ENCODE data around the gene KATNA1.

The KATNA1 gene

DNA sequence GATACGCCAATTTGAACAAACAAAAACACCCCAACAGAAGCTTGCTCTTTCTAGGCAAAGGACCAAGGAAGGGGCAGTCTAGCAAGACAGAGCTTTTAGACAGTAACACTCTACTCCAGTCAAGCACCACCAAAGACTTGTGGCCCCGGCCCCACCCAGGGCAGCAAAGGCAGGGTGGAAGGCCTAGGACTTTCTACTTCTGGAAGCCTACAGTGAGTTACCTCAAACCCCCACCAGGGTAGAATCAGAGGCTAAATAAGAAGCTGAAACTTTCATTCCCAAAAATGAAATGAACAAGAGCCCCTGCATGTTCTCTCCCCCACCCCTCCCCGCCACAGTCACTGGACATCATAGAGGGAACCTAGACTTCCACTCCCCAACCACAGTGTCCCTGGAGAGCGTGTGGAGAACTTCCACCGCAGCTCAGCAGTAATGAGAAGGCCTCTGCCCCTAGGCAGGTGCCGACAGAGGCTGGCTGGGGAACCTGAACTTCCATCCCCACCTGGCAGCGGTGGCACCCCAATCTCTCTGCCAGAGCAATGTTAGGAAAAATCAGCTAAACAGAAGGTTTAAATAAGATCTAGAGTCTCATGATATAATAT is 40.0 kb downstream of the KATNA1 start:
- no peak for DNase-seq

DNA sequence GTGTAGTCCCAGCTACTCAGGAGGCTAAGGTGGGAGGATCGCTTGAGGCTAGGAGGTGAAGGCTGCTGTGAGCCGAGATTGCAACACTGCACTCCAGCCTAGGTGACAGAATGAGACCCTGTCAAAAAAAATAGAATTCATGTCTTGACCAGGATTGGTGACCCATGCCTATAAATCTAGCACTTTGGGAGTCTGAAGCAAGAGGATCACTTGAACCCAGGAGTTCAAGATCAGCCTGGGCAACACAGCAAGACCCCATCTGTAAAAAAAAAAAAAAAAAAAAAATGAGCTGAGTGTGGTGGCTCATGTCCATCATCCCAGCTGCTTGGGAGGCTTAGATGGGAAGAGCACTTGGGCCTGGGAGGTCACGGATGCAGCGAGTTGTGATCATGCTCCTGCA is 48.0 kb downstream of the KATNA1 start:
- no peak for DNase-seq

DNA sequence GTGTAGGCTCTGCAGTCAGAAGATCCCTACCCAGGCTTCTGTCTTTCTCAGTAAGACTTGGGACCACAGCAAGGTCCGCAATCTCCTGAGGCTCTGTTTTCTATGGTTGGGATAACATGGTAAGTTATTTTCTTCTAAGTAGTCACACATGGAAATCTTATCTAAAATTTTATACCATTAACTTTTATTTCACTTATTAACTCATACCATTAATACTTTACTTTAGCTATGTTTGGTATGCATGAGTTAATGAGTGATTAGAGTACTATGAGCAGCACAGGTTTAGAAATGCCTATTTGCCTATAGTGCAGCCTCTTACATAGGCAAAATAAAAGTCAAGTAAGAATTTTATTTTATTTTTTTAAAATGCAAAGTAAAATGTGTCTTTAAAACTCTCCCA is 55.1 kb downstream of the KATNA1 start:
- DNase-seq, result no peak

DNA sequence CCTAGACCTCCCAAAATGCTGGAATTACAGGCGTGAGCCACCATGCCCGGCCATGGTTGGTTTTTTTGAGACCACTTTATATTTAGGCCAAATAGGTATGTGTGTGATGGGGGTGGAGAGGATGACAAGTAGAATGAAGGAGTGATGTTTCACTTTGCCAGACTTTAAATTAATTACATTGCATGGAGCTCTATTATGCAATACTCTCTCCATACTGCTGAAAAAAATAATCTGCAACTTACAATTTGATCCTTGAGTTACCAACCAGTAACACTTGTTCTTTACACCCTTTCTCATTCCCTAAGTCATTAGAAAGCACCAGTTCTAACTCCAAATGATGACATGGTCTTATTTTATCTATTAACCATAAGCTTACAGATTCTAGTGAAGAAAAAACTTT is 55.5 kb downstream of the KATNA1 start:
- DNase-seq, result no peak

DNA sequence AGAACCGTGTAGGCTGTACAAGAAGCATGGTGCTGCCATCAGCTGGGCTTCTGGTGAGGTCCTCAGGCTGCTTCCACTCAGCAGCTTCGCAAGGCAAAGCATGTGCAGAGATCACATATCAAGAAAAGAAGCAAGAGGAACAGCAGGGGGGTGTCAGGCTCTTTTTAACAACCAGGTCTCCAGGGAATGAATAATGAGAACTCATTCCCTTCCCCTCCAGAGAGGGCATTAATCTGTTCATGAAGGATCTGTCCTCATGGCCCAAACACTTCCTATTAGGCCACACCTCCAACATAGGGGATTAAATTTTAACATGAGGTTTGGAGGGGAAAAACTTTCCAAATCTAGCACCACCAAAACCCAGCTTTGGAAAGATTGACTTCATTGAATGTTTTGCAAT is 62.4 kb downstream of the KATNA1 start:
- DNase-seq, result no peak

DNA sequence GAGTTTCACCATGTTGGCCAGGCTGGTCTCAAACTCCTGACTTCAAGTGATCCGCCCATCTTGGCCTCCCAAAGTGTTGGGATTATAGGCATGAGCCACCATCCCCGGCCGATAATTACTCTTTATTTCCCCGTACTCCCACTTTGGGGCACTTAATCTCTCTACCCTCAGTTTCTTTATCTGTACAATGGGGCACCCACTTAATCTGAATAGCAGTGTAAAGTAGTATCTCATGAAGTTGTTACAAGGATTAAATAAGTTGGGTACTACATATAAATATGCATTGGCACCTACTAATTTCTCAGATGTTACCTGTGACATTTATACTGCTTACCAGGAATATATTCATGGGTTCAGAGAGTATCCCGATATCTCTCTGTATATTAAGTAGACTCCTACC is 67.2 kb downstream of the KATNA1 start:
- no peak for DNase-seq

DNA sequence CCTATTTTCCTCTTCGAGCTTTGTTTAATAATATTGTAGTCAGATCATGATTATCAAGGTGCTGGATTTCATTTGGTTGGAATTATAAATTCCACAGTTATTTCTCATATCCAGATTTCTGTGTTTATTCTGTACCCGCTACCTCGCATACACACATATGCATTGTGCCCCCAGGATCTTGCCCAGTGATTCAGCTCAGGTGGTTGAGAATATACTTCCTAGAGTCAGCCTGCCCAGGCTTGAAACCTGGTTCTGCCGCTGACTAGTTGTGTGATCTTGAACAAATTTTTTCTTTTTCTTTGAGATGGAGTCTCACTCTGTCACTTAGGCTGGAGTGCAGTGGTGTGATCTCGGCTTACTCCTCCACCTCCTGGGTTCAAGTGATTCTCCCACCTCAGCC is 67.6 kb downstream of the KATNA1 start:
- DNase-seq, result no peak

DNA sequence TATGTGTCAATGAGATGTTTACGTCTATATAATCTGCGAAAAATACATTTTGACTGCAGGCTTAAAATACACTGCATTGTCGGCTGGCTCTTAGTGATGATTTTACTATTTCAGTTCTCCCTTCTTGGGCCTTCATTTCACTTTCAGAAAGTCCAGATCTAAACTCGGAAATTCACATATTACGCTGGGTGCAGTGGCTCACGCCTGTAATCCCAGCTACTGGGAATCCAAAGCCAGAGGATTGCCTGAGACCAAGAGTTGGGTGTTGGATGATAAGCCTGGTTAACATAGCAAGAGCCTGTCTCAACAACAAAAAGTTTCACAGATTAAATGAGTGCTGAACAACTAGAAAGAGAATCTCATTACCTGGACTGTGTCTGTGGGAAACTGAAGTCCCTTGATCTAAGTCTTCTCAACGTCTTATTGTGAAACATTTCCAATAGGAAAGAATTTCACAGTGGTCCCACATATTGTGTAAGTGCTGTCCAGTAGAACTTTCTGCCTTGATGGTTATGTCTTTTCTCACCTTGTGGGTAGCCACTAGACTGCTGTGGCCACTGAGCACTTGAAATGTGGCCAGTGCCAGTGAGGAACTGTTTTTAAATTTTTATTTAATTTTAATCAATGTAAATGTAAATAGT is 80.4 kb downstream of the KATNA1 start:
- DNase-seq, result peak; percentile 17

DNA sequence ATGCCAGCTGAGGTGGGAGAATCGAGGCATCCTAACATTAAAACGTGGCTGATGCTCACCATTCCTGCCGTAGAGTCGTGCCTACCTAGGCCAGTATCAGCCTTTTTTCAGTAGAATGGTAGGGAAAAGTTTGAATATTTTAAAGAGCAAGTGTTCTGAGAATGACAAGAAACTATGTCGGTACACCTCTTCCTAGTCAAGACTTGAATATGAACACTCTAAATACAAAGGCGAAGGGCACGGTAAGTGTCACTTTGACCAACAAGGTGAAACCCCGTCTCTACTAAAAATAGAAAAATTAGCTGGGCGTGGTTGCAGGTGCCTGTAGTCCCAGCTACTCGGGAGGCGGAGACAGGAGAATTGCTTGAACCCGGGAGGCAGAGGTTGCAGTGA is 81.3 kb downstream of the KATNA1 start:
- DNase-seq, result no peak

DNA sequence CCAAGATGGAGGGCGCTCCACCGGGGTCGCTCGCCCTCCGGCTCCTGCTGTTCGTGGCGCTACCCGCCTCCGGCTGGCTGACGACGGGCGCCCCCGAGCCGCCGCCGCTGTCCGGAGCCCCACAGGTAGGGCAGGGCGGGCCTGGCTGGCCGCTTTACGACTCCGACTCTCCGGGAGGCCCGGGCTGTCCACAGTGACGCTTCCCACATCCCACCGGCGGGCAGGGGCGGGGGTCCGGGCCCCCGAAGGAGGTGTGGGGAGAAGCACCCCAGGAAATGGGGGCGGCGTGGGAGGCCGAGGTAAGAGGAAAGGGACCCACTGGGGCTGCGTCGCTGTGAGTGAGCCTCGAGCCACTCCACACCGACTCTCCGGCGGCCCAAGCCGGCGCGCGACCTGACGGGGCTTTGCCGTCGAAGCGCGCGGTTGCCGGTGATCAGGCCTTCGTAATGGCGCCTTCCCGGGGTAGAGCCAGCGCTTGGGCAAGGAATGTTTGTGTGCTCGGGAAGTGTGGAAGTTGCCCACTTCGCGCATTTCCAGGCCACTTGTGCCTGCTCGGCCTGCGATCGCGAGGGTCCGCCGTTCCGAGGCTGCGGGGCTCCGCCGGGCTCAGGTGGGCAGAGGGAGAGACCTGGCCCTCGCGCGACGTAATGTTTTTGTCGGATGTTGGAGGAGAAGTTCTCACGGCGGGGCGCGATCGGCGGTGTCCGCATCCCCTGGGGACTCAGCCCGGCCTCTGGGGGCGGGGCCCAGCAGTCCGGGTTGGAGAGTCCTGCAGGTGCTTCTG is 81.9 kb downstream of the KATNA1 start:
- DNase-seq, result peak; percentile 31

DNA sequence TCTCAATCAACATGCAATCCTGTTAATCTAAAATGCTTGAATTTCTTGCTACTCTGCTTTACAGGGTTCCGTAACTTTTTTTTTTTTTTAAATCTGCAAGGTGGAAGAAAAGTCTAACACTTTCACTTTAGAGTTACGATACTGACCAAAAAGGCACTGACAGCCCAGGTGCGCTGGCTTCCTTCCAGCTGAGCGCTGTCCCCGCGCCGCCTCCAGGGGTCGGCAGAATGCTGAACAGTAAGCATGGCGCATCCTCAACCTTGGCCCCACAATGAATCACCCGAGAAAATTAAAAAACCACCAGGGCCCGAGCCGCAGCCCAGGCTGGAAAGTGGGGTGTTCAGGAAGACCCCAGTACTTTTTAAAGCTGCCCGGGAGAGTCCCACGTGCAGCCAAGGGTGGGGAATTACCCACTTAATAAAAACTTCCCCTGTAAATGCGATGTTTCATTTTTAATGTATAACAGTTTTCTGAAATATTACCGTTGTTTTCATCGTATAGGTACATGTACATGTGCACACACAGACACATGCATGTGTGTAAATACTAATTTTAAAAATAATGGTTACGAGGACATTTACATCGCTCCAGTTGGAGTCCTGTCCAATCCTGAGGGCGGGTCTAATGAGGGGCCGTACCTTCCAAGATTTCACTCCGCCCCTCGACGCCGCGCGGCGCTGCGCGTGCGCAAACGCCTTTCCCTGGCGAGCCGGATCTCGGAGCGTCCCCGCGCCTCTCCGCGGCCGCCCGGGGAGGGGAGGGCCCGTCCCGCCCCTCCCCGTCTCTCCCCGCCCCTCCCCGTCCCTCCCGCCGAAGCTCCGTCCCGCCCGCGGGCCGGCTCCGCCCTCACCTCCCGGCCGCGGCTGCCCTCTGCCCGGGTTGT is 82.7 kb downstream of the KATNA1 start, which contains the start of gene GINM1:
Gene GINM1, plus strand, starts transcription at position 849 of the 883 bp plus-strand sequence. CDS start 40 bp downstream, outside the sequence.
- DNase-seq, result peak; percentile 98

DNA sequence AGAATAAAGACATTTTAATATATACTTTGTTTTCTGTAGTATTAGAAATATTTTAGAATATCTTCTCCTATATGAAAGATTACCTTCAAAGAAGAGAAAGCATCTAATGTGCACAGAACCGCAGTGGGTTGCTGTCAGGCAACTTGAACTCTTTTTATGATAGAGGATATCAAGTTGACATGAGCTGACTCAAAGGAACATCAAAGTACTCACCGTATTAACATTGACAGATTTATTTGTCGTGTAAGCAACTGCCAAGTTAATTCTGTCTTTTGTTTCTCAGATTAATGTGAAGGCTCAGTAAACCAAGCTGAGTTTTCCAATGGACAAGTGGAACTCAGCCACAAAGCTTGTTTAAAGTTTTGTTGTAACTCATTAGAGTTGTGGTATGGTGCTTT is 84.6 kb downstream of the KATNA1 start:
- no peak for DNase-seq

DNA sequence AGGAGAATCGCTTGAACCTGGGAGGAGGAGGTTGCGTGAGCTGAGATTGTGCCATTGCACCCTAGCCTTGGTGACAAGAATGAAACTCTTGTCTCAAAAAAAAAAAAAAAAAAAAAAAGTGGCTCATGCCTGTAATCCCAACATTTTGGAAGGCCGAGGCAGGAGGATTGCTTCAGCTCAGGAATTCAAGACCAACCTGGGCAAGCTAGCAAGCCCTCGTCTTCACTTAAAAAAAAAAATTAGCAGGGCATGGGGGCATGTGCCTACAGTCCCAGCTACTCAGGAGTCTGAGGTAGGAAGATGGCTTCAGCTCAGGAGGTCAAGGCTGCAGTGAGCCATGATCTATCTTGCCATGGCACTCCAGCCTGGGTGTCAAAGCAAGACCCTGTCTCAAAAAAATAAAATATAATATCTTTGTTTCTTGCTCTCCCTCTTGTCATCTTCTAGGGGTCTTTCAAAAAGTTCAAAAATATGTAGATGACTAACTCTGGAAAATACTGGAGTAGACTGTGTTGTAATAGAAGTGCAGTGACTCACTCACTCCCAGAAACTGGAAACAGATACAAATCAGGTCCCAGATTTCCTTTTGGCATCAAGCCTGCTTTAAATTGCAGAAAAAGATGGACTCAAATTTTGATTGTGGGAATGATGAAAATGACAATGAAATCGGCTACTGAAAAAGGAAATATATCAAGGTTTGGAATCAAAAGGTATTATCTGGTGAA is 85.1 kb downstream of the KATNA1 start:
- DNase-seq, result peak; percentile 42

DNA sequence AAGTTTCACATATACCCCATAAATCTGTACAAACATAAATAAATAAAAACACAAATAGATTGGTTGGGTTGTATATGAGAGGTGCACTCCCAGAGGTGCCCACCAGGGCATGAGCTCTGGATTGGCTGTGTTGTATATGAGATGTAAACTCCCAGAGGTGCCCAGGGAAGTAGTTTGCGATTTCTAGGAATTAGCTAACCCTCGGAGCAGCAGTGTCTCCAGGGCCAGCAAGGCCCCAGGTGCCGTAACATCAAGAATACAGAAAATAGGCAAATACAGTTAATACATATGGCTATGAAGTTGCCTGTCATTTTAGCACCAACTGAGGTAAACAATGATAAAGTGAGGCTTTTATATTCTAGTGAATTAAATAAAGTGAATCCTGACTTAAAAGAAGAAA is 87.8 kb downstream of the KATNA1 start:
- DNase-seq, result peak; percentile 19

DNA sequence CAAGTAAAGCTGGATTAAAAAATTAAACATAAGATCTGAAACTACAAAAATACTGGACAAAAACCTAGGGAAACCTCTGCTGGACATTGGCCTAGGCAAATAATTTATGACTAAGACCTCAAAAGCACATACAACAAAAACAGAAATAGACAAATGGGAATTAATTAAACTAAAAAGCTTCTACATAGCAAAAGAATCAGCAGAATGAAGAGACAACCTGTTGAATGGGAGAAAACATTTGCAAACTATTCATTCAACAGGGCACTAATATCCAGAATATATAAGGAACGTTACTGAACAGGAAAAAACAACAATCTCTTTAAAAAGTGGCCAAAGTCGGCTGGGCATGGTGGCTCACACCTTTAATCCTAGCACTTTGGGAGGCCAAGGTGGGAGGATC is 89.1 kb downstream of the KATNA1 start:
- no peak for DNase-seq

DNA sequence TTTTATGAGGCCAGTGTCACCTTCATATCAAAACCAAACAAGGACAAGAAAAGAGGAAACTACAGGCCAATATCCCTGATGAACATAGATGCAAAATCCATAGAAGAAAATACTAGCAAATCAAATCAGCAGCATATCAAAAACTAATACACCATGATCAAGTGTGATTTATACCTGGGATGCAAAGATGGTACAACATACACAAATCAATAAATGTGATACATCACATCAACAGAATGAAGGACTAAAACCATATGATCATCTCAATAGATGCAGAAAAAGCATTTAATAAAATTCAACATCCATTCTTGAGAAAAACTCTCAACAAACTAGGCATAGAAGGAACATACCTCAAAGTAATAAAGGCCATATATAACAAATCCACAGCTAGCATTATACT is 90.5 kb downstream of the KATNA1 start:
- DNase-seq, result no peak

DNA sequence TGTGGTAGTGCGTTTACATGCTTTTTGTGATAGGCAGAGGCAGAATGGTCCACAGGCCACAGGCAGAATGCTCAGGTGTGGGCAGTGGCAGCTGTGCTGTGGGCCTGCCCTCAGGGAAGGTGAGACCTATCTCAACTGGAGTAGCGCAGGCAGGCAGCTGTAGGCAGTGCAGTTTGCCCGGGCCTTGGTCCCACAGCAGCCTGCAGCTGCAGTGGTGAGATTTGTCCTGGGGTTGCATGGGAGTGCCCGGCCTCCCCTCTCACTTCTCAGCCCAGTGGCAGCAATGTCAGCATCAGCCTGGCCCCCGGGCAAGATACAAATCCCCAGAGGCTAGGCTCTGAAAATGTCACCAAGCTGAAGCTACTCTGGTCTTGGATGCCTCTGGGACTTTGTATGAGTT is 96.6 kb downstream of the KATNA1 start:
- no peak for DNase-seq

DNA sequence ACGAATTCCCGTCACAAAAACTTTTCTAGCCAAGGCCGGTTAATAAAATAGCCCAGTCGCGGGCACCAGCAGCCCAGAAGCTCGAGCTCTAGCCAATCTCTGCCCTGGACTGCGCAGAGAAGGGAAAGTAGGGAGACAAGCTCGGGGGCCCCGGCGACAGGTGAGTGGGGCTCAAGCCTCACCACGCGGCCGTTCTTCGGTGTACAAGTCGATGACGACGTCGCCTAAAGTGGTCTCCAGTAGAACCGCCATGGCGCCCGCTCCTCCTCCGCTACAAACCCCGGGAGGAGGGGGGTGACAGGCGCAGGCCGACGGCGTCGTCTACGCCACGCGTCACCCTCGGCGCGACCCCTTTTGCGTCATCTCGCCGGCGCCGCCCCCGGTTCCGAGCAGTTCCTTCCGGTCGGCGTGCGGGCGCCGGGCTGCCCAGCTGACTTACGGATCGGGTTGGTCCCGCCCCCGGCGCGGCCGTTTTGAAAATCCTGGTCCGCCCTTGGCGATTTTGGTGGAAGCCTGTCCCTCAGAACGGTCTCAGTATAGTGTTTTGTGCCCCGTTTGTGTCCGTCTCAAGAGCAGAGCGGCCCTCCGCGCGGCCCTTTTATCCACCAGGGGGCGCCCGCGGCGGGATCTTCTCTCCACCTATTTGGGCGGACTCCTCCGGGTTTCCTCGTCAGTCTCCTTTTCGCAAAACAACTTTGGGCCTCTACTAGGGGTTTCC is 102.6 kb downstream of the KATNA1 start, which contains the start of gene PPIL4:
Gene PPIL4, minus strand, starts transcription at position 290 of the 718 bp plus-strand sequence. Its CDS starts 38 bp downstream, at position 252.
- DNase-seq, result peak; percentile 98

DNA sequence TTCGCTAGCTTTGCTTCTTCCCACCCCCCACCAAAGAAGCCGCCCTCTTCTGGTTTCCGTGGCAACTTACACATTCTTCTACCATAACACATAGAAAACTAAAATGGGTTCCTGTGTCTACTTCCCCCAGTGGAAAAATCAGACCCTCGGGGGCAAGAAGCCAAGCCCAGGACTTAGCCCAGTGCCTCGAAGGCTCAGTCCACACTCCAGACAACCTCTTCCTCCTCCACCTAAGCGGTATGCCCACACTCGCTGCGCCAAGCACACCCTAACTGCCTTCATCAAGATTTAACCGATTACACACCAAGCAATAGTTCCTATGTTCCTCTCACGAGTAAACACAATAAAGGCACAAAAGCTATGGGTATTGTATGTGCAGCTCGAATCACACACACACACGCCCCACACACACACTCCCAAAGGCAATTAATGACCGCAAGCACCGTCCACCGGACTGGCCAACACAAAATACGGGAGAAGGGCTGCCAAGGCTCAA is 103.2 kb downstream of the KATNA1 start:
- peak; percentile 64 for DNase-seq

Measured in suppressor macrophage treated with lipopolysaccharide for 4 hours (primary cell).